Vagina (tissue), 2 donors: ENCODE results near the gene PCDH8. TPM values are rescaled to one million over a fixed set of nuclear protein-coding genes. Genes with fewer than 3 reads are reported as not detected.

Experiments used
- DNase-seq, 2 donors: peaks; one replicate each; pipeline ENCODE4 v3.0.0-alpha.2; 2017; ENCODE audit errors: extremely low spot score in 2 of 2
- H3K27ac ChIP-seq: fragments of 200-600 bp; sonication (generic); one replicate; pipeline ENCODE4 v1.5.1; 2019
- H3K27me3 ChIP-seq: fragments of 200-600 bp; sonication (generic); one replicate; pipeline ENCODE4 v1.5.1; 2019
- H3K36me3 ChIP-seq, 2 donors: fragments of 200-600 bp; sonication (generic); one replicate each; pipeline ENCODE4 v1.5.1; 2017 to 2019
- H3K4me1 ChIP-seq: fragments of 200-600 bp; sonication (generic); one replicate; pipeline ENCODE4 v1.5.1; 2019
- H3K4me3 ChIP-seq, 2 donors: fragments of 200-600 bp; sonication (generic); 1 replicate in 1 of 2; 2 replicates in 1 of 2; pipeline ENCODE4 v1.5.1; 2016 to 2019
- H3K9me3 ChIP-seq: fragments of 200-600 bp; sonication (generic); one replicate; pipeline ENCODE4 v1.5.1; 2019
- POLR2A ChIP-seq, 2 donors: fragments of 450-650 bp; IDR thresholded peaks; one replicate each; pipeline ENCODE4 v1.6.1; 2017; ENCODE audit warnings: antibody characterized with exemption in 2 of 2, mild to moderate bottlenecking in 2 of 2, moderate library complexity in 2 of 2
- POLR2AphosphoS5 ChIP-seq, 2 donors: sonication (generic); formaldehyde crosslinking; IDR thresholded peaks; one replicate each; pipeline ENCODE4 v1.9.0; 2017; ENCODE audit warnings: antibody characterized with exemption in 2 of 2, mild to moderate bottlenecking in 2 of 2, low read depth in 1 of 2; ENCODE audit not compliant: insufficient read depth in 1 of 2
- intact Hi-C: fragments of 100-400 bp; cut with DNase I; formaldehyde crosslinking; loops from one replicate; pipeline ENCODE4 v1.15.1; 2023
- total RNA-seq: library from RNA; depleted of rRNA; stranded (reverse); fragments of >200 nt; gene quantifications from one replicate; pipeline ENCODE4 v1.2.3, GENCODE V29; 2016
- TF ChIP-seq, protein P1 (sequence below), 3 experiments: fragments of 450-650 bp in 2 of 3; fragments of 200-600 bp in 1 of 3; sonication (generic) in 1 of 3; IDR thresholded peaks; one replicate each; pipeline ENCODE4 v1.5.1; 2017 to 2019; ENCODE audit warnings: antibody characterized with exemption in 3 of 3, mild to moderate bottlenecking in 2 of 3, moderate library complexity in 2 of 3

The PCDH8 gene
- total RNA-seq, 1 donor from 2014 or later, result 0.98 TPM

DNA sequence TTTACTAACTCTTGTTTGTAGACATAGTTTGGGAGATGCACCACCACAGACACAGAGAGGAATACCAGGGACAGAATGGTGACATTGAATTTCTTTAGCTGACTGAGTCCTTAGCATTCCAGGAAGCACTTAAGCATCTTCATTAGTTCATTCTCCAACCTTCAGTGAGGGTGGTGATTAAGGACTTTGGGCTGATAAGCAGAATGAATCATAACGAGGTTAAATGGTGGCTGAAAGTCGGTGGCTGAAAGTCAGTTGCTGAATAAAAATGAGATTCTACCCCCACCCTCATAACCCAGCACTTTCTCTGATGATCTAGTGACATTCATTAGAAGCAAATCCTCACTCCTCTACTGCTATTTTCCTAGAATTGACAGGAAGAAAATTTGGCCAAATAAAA lies 10.6 kb downstream of the PCDH8 start:
- H3K36me3 ChIP-seq, result no peaks in the 10 kb centered on the region
- intact Hi-C loops, result no loop called here
- TF ChIP-seq POLR2A (IDR thresholded peaks at IDR 0.05) (no peak), POLR2AphosphoS5 (IDR thresholded peaks at IDR 0.05; ENCODE audit: insufficient read depth in 1 of 2, low read depth in 1 of 2) (no peak)
- TF ChIP-seq, protein P1, sequence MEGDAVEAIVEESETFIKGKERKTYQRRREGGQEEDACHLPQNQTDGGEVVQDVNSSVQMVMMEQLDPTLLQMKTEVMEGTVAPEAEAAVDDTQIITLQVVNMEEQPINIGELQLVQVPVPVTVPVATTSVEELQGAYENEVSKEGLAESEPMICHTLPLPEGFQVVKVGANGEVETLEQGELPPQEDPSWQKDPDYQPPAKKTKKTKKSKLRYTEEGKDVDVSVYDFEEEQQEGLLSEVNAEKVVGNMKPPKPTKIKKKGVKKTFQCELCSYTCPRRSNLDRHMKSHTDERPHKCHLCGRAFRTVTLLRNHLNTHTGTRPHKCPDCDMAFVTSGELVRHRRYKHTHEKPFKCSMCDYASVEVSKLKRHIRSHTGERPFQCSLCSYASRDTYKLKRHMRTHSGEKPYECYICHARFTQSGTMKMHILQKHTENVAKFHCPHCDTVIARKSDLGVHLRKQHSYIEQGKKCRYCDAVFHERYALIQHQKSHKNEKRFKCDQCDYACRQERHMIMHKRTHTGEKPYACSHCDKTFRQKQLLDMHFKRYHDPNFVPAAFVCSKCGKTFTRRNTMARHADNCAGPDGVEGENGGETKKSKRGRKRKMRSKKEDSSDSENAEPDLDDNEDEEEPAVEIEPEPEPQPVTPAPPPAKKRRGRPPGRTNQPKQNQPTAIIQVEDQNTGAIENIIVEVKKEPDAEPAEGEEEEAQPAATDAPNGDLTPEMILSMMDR (IDR thresholded peaks at IDR 0.05), result no peak
- H3K9me3 ChIP-seq, result no peaks in the 10 kb centered on the region
- H3K4me1 ChIP-seq, result no peaks in the 10 kb centered on the region
- H3K27ac ChIP-seq, result no peak overlapping the region
- no peak for DNase-seq
- H3K4me3 ChIP-seq, result no peak overlapping the region
- H3K27me3 ChIP-seq, result no peaks in the 10 kb centered on the region

DNA sequence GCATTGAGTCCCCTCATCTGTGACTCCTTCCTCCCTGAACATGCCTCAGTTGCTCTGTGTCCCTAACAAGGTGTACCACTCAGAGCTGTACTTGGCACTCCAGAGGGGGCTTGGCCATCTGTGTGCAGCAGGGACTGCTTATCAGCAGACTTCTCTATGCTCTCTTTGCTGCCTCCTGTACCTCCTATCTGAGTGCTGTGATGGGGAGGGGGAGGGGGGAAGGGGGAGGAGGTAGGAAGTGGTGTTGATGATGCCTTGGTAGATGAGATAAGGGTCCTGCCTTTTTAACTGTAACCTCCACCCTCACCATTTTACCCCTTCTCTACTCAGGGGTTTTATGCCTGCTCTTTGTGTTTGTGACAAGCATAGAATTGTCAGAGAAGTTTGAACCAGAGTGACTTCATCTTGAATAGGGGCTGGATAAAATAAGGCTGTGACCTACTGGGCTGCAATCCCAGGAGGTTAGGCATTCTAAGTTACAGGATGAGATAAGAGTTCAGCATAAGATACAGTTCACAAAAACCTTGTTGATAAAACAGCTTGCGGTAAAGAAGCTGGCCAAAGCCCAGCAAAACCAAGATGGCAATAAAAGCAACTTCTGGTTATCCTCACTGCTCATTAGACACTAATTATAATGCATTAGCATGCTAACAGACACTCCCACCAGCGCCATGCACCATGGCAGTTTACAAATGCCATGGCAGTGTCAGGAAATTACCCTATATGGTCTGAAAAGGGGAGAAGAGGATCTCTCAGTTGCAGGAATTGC lies 13.2 kb downstream of the PCDH8 start:
- Histone ChIP-seq H3K4me3 (no peak overlapping the region), H3K4me1 (no peaks in the 10 kb centered on the region), H3K36me3 (no peaks in the 10 kb centered on the region), H3K27me3 (no peaks in the 10 kb centered on the region), H3K27ac (no peak overlapping the region), H3K9me3 (no peaks in the 10 kb centered on the region)
- intact Hi-C loops, result no loop called here
- no peak for TF ChIP-seq POLR2A (IDR thresholded peaks at IDR 0.05)
- no peak for TF ChIP-seq POLR2AphosphoS5 (IDR thresholded peaks at IDR 0.05; ENCODE audit: insufficient read depth in 1 of 2, low read depth in 1 of 2)
- TF ChIP-seq, protein P1 (IDR thresholded peaks at IDR 0.05), result no peak
- no peak for DNase-seq

GRCh38 chr13:52833296-52833875 lies 15.1 kb downstream of the PCDH8 start:
- no peaks in the 10 kb centered on the region for H3K4me1 ChIP-seq

GRCh38 chr13:52832313-52832712 lies 16.1 kb downstream of the PCDH8 start:
- no peak overlapping the region for H3K27ac ChIP-seq
- no peaks in the 10 kb centered on the region for H3K4me1 ChIP-seq
- intact Hi-C loops, result no loop called here
- H3K36me3 ChIP-seq, result no peaks in the 10 kb centered on the region
- H3K27me3 ChIP-seq, result no peaks in the 10 kb centered on the region
- no peak overlapping the region for H3K4me3 ChIP-seq
- no peaks in the 10 kb centered on the region for H3K9me3 ChIP-seq
- TF ChIP-seq POLR2A (IDR thresholded peaks at IDR 0.05) (no peak), POLR2AphosphoS5 (IDR thresholded peaks at IDR 0.05; ENCODE audit: insufficient read depth in 1 of 2, low read depth in 1 of 2) (no peak)
- TF ChIP-seq, protein P1 (IDR thresholded peaks at IDR 0.05), result no peak
- no peak for DNase-seq

More at GRCh38 chr13:52833296-52833875, 15.1 kb downstream of the PCDH8 start:
- Histone ChIP-seq H3K4me3 (no peak overlapping the region), H3K27ac (no peak overlapping the region), H3K36me3 (no peaks in the 10 kb centered on the region), H3K9me3 (no peaks in the 10 kb centered on the region), H3K27me3 (no peaks in the 10 kb centered on the region)
- DNase-seq, result no peak
- TF ChIP-seq POLR2AphosphoS5 (IDR thresholded peaks at IDR 0.05; ENCODE audit: insufficient read depth in 1 of 2, low read depth in 1 of 2) (no peak), POLR2A (IDR thresholded peaks at IDR 0.05) (no peak)
- TF ChIP-seq, protein P1 (IDR thresholded peaks at IDR 0.05), result no peak
- intact Hi-C loops, result no loop called here

DNA sequence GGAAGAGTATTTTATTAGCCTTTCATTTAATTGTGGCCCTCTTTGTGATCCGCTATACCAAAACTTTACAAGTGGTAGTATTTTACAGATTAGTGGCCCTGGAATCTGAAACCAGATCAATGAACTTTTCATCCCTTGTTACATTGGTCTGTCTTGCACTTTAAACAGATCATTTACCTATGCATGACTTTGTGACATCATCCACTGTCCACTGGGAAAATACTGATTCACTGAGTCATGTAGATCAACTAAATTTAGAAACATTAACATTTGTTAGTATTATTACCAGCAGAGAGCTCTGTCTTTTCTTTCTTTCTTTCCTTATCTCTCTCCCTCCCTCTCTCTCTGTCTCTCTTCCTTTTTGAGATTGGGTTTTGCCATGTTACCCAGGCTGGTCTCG lies 17.5 kb downstream of the PCDH8 start:
- H3K36me3 ChIP-seq, result no peaks in the 10 kb centered on the region
- TF ChIP-seq, protein P1 (IDR thresholded peaks at IDR 0.05), result no peak
- TF ChIP-seq POLR2A (IDR thresholded peaks at IDR 0.05) (no peak), POLR2AphosphoS5 (IDR thresholded peaks at IDR 0.05; ENCODE audit: insufficient read depth in 1 of 2, low read depth in 1 of 2) (no peak)
- no peak for DNase-seq
- no peak overlapping the region for H3K4me3 ChIP-seq
- no peaks in the 10 kb centered on the region for H3K27me3 ChIP-seq
- intact Hi-C loops, result no loop called here
- no peak overlapping the region for H3K27ac ChIP-seq
- no peaks in the 10 kb centered on the region for H3K4me1 ChIP-seq
- no peaks in the 10 kb centered on the region for H3K9me3 ChIP-seq
